Measurements from ENCODE around the gene LIN52. TPM values are rescaled to one million over a fixed set of nuclear protein-coding genes. Genes with fewer than 3 reads are reported as not detected.

LIN52 gene
- polyA plus RNA-seq, 3 donors = 2.9 to 7.2 (median 4.8) TPM

DNA sequence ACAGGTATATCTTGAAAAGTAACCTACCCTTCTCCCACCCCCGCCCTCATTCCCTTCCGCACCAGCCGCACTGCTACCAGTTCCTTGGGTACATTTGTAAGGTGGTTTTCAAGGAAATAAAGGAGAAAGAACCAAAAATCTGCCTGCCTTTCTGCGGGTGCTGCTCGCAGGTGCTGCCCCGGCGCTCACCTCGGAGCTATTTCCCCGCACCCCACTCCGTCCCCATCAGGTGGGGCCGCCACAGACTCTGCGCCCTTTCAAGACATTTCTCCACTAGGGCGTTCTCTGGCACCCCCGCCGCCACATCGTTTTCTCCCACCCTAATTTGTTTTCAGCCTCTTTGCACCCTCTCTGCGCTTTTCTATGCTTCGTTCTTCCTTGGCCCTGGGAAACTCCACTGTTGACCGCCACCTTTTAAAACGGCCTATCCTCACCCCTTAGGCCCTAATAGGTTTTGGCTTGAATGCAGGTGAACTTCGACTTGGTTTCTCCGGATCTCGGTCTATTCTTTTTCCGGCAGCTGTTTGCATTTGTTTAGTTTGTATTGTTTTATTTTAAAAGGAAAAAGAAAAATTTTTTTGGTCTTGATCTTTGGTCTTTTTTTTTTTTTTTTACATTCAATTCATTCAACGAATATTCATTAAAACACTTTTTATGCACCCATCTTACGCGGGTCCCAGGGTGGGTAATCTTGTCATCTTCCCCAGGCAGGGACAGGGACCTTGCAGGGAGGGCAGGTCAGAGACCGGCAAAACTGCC lies 157.4 kb downstream of the LIN52 start:
- H3K4me2 ChIP-seq (replicated peaks; ENCODE audit: extremely low read depth, low read length, poor library complexity, severe bottlenecking) = no peak overlapping the region
- H3K27ac ChIP-seq (ENCODE audit: low read depth in 1 of 2, low read length in 2 of 2) = no peak overlapping the region
- Mint-ChIP-seq H3K4me3 (peak overlapping the region in 1 of 2 donors; percentile 77), H3K36me3 (peaks cover 0 to 5% of the 10 kb centered on the region in 2 donors), H3K27ac (no peak overlapping the region), H3K4me1 (peaks cover 23% of the 10 kb centered on the region), H3K9me3 (peaks cover 0 to 15% (median 5%) of the 10 kb centered on the region in 7 donors), H3K27me3 (ENCODE audit: low read depth in 3 of 3) (peaks cover 85 to 99% (median 86%) of the 10 kb centered on the region in 3 donors)
- TF ChIP-seq CTCF (IDR thresholded peaks at IDR 0.05) = no peak
- DNase-seq = no peak
- peaks cover 14 to 15% of the 10 kb centered on the region in 2 donors for H3K4me1 ChIP-seq (ENCODE audit: control insufficient read depth in 1 of 2, insufficient read depth in 2 of 2, low read length in 2 of 2)
- no peaks in the 10 kb centered on the region for H4K20me1 ChIP-seq (ENCODE audit: insufficient read depth, low read length)
- WGBS (ENCODE audit: insufficient coverage) = 7% methylated on average over 9 of the region's 28 CpGs
- H3K79me2 ChIP-seq (ENCODE audit: insufficient read depth, low read length) = no peaks in the 10 kb centered on the region
- peaks cover 0 to 47% of the 10 kb centered on the region in 2 donors for H3K9me3 ChIP-seq (replicated peaks in 1 of 2; ENCODE audit: control insufficient read depth in 1 of 2, insufficient read depth in 1 of 2, low read length in 2 of 2)
- H3K36me3 ChIP-seq (replicated peaks in 1 of 2; ENCODE audit: control insufficient read depth in 1 of 2, insufficient read depth in 2 of 2, low read length in 2 of 2) = no peaks in the 10 kb centered on the region
- H3K27me3 ChIP-seq (ENCODE audit: control insufficient read depth in 2 of 2, insufficient read depth in 2 of 2, low read length in 2 of 2) = peaks cover 69 to 99% of the 10 kb centered on the region in 2 donors
- H2AFZ ChIP-seq (ENCODE audit: insufficient read depth, low read depth, low read length, poor library complexity, severe bottlenecking) = no peak overlapping the region
- no peak overlapping the region for H3K4me3 ChIP-seq (replicated peaks in 1 of 3; ENCODE audit: low read depth in 2 of 3, low read length in 3 of 3)
- intact Hi-C loops (cut with micrococcal nuclease) = no loop called here
- no peak overlapping the region for H3K9ac ChIP-seq (ENCODE audit: insufficient read depth, low read length, poor library complexity, severe bottlenecking)

DNA sequence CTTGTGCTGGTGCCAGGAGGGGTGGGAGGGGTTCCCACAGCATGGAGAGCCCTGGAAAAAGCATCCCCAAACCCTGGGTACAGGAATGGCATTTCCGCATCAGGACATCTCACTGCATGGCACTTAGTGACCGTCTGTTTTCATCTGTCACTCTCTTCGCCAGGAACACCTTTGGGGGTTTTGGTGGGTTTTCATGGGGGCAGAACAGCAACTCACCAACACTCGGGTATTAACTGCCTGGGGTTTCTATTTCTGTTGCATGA lies 158.0 kb downstream of the LIN52 start:
- H3K27me3 Mint-ChIP-seq (ENCODE audit: low read depth in 3 of 3) = peaks cover 80 to 97% (median 85%) of the 10 kb centered on the region in 3 donors
- H3K36me3 ChIP-seq (replicated peaks in 1 of 2; ENCODE audit: control insufficient read depth in 1 of 2, insufficient read depth in 2 of 2, low read length in 2 of 2) = no peaks in the 10 kb centered on the region
- peaks cover 23% of the 10 kb centered on the region for H3K4me1 Mint-ChIP-seq
- H2AFZ ChIP-seq (ENCODE audit: insufficient read depth, low read depth, low read length, poor library complexity, severe bottlenecking) = no peak overlapping the region
- no peaks in the 10 kb centered on the region for H4K20me1 ChIP-seq (ENCODE audit: insufficient read depth, low read length)
- H3K36me3 Mint-ChIP-seq = peaks cover 0 to 2% of the 10 kb centered on the region in 2 donors
- H3K9me3 ChIP-seq (replicated peaks in 1 of 2; ENCODE audit: control insufficient read depth in 1 of 2, insufficient read depth in 1 of 2, low read length in 2 of 2) = peaks cover 0 to 43% of the 10 kb centered on the region in 2 donors
- H3K4me2 ChIP-seq (replicated peaks; ENCODE audit: extremely low read depth, low read length, poor library complexity, severe bottlenecking) = no peak overlapping the region
- H3K4me3 ChIP-seq (replicated peaks in 1 of 3; ENCODE audit: low read depth in 2 of 3, low read length in 3 of 3) = no peak overlapping the region
- H3K4me3 Mint-ChIP-seq = peak overlapping the region in 1 of 2 donors; percentile 77
- peaks cover 14 to 15% of the 10 kb centered on the region in 2 donors for H3K4me1 ChIP-seq (ENCODE audit: control insufficient read depth in 1 of 2, insufficient read depth in 2 of 2, low read length in 2 of 2)
- intact Hi-C loops (cut with micrococcal nuclease) = no loop called here
- 45% methylated on average over 4 of the region's 4 CpGs for WGBS (ENCODE audit: insufficient coverage)
- H3K79me2 ChIP-seq (ENCODE audit: insufficient read depth, low read length) = no peaks in the 10 kb centered on the region
- TF ChIP-seq CTCF (IDR thresholded peaks at IDR 0.05) = no peak
- H3K27ac Mint-ChIP-seq = no peak overlapping the region
- no peak for DNase-seq
- peaks cover 0 to 15% (median 5%) of the 10 kb centered on the region in 7 donors for H3K9me3 Mint-ChIP-seq
- H3K27me3 ChIP-seq (ENCODE audit: control insufficient read depth in 2 of 2, insufficient read depth in 2 of 2, low read length in 2 of 2) = peaks cover 64 to 99% of the 10 kb centered on the region in 2 donors
- no peak overlapping the region for H3K9ac ChIP-seq (ENCODE audit: insufficient read depth, low read length, poor library complexity, severe bottlenecking)
- H3K27ac ChIP-seq (ENCODE audit: low read depth in 1 of 2, low read length in 2 of 2) = no peak overlapping the region

Measured in CD14-positive monocyte (primary cell).